Ovary (tissue), 9 donors: ENCODE results near the gene HDAC7. TPM values are rescaled to one million over a fixed set of nuclear protein-coding genes. Genes with fewer than 3 reads are reported as not detected.

Experiments
- DNase-seq, 5 donors: peaks; one replicate each; pipeline ENCODE4 v3.0.0-alpha.2; 2019 to 2020
- H3K27ac ChIP-seq, 2 donors: fragments of 200-600 bp; one replicate each; pipeline versions ENCODE4 v1.5.1 to v1.8.0; 2019 to 2022
- H3K27me3 ChIP-seq: fragments of 200-600 bp; one replicate; pipeline ENCODE4 v1.8.0; 2022
- H3K36me3 ChIP-seq: fragments of 200-600 bp; sonication (generic); one replicate; pipeline ENCODE4 v1.5.1; 2019
- H3K4me1 ChIP-seq: one replicate; pipeline ENCODE4 v1.8.1; 2013; ENCODE audit warnings: mild to moderate bottlenecking, moderate library complexity; ENCODE audit not compliant: insufficient read depth
- H3K4me3 ChIP-seq: fragments of 200-600 bp; sonication (generic); one replicate; pipeline ENCODE4 v1.5.1; 2017
- H3K9me3 ChIP-seq, 2 donors: fragments of 200-600 bp in 1 of 2; sonication (generic) in 1 of 2; one replicate each; pipeline versions ENCODE4 v1.5.1 to v1.8.1; 2013 to 2019; ENCODE audit warnings: mild to moderate bottlenecking in 1 of 2, moderate library complexity in 1 of 2
- CTCF ChIP-seq, 3 donors: fragments of 450-650 bp in 2 of 3; fragments of 200-600 bp in 1 of 3; IDR thresholded peaks; one replicate each; pipeline versions ENCODE4 v1.5.1 to v1.8.0; 2016 to 2022; ENCODE audit warnings: antibody characterized with exemption in 3 of 3, mild to moderate bottlenecking in 1 of 3
- EP300 ChIP-seq: sonication (generic); formaldehyde crosslinking; IDR thresholded peaks from one replicate; pipeline ENCODE4 v1.6.1; 2017; ENCODE audit warnings: antibody characterized with exemption
- POLR2A ChIP-seq: fragments of 450-650 bp; IDR thresholded peaks from one replicate; pipeline ENCODE4 v1.6.1; 2017; ENCODE audit warnings: antibody characterized with exemption, mild to moderate bottlenecking, moderate library complexity
- WGBS, 3 donors: extraction: QIAGEN DNeasy Blood & Tissue Kit in 1 of 3; methylation state at CpG; one replicate each; pipeline versions ENCODE4 v1.1.5 to v1.1.7; 2013 to 2017; 5-methylcytosine and 5-hydroxymethylcytosine counted together
- intact Hi-C, 4 donors: fragments of 100-400 bp; cut with DNase I; formaldehyde crosslinking; loops; one replicate each; pipeline versions ENCODE4 v1.11.0 to v1.15.1; 2022 to 2023
- polyA plus RNA-seq, 2 donors: library from polyadenylated mRNA; stranded (reverse); fragments of 200-250 nt in 1 of 2; fragments of 350-450 nt in 1 of 2; fragmentation: Illumina TruSeq in 1 of 2; extraction: RNeasy Lipid Tissue Mini Kit (QIAGEN cat#74804) in 1 of 2; gene quantifications; one replicate each; pipeline ENCODE4 v1.2.3, GENCODE V29; 2013 to 2014
- total RNA-seq, 7 donors: library from RNA; depleted of rRNA in 2 of 7; stranded (reverse); fragments of >200 nt in 2 of 7; fragmentation: NEBNext Ultra II Directional in 3 of 7; extraction: Animal tissue kit (Norgen Biotek cat#: 25700) in 3 of 7; gene quantifications; one replicate each; pipeline versions ENCODE4 v1.1.0 to v1.2.4, GENCODE V29; 2016 to 2023
- donor health status: DM: no; HTN: no; CAD: no; lungs with moderate emphysema.
- donor health status: DM: no; HTN: no; CAD: no.
- donor health status: Bipolar disorder and iron deficiency.
- donor health status: DM: yes; HTN: yes; CAD: no.
- donor health status: DM: no; HTN: no; CAD: no.
- donor health status: DM: yes; HTN: yes; CAD: no.

The HDAC7 gene
- total and polyA plus RNA-seq, 9 donors, result 40.1 to 151 (median 102) TPM

GRCh38 chr12:47864646-47865235 lies 45.0 kb upstream of the HDAC7 start:
- Histone ChIP-seq H3K36me3 (no peaks in the 10 kb centered on the region), H3K27me3 (no peaks in the 10 kb centered on the region), H3K27ac (no peak overlapping the region), H3K4me3 (no peak overlapping the region), H3K9me3 (no peaks in the 10 kb centered on the region), H3K4me1 (no peaks in the 10 kb centered on the region)
- TF ChIP-seq EP300 (no peak), CTCF (IDR thresholded peaks at IDR 0.05) (no peak), POLR2A (no peak)
- intact Hi-C loops, result no loop called here
- no peak for DNase-seq
- 95 to 98% (median 96%) methylated on average over 14 of the region's 14 CpGs for WGBS, 3 donors

- 72 to 92% (median 83%) methylated on average over 6 of the region's 6 CpGs for WGBS, 3 donors
- H3K36me3 ChIP-seq, result no peaks in the 10 kb centered on the region
- H3K9me3 ChIP-seq, result no peaks in the 10 kb centered on the region
- no peaks in the 10 kb centered on the region for H3K4me1 ChIP-seq
- H3K4me3 ChIP-seq, result no peak overlapping the region
- no peak for DNase-seq
- intact Hi-C loops, result no loop called here
- TF ChIP-seq CTCF (IDR thresholded peaks at IDR 0.05) (no peak), EP300 (no peak), POLR2A (no peak)
- no peak overlapping the region for H3K27ac ChIP-seq
- H3K27me3 ChIP-seq, result no peaks in the 10 kb centered on the region
Observed at GRCh38 chr12:47863985-47864384, 44.3 kb upstream of the HDAC7 start.

DNA sequence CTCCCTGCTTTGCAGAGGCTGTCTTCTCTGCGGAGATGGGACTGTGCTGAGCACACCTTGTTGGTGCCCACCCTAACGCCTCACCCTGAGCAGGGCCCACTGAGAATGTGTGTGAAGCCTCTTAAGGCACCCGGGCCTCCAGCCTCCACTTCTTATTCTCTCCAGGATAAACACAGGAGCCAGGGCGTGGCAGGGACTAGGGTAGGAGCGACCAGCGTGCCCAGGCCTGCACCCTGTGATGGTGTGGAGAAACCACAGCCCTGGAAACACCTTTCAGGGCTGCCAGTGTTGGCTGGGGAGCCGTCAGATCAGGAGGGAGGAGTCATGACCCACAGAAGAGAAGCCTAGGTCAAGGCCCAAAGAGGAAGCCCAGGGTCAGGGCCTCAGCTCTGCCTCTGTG lies 43.8 kb upstream of the HDAC7 start:
- WGBS, 3 donors, result 77 to 93% (median 80%) methylated on average over 7 of the region's 7 CpGs
- H3K4me3 ChIP-seq, result no peak overlapping the region
- H3K36me3 ChIP-seq, result no peaks in the 10 kb centered on the region
- no peak for DNase-seq
- no peaks in the 10 kb centered on the region for H3K9me3 ChIP-seq
- no peak overlapping the region for H3K27ac ChIP-seq
- H3K4me1 ChIP-seq, result no peaks in the 10 kb centered on the region
- H3K27me3 ChIP-seq, result no peaks in the 10 kb centered on the region
- no peak for TF ChIP-seq POLR2A
- TF ChIP-seq EP300, result no peak
- TF ChIP-seq CTCF (IDR thresholded peaks at IDR 0.05), result no peak
- intact Hi-C loops, result no loop called here

DNA sequence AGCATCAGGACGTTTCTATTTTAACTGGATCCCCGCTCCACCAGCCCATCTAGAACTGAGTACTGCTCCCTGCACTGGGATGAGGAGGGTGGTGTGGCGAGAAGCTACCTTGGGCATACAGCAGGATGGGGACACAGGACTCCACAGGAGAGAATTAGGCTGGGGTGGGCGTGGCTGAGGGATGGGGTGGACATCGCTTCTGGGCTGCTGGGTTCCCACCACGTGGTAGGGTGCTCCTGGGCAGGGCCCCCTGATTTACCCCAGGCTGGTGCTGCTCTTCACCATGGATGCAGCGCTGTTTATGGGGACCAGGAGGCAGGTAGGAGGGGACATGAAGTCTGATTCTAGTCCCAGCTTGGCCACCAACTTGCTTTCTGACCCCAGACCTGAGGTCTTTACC lies 43.2 kb upstream of the HDAC7 start:
- no peak for TF ChIP-seq POLR2A
- TF ChIP-seq EP300, result no peak
- TF ChIP-seq CTCF (IDR thresholded peaks at IDR 0.05), result no peak
- H3K27me3 ChIP-seq, result no peaks in the 10 kb centered on the region
- 88 to 94% (median 91%) methylated on average over 7 of the region's 7 CpGs for WGBS, 3 donors
- H3K27ac ChIP-seq, result no peak overlapping the region
- no peaks in the 10 kb centered on the region for H3K36me3 ChIP-seq
- H3K9me3 ChIP-seq, result no peaks in the 10 kb centered on the region
- DNase-seq, result no peak
- intact Hi-C loops, result no loop called here
- H3K4me1 ChIP-seq, result no peaks in the 10 kb centered on the region
- H3K4me3 ChIP-seq, result no peak overlapping the region
